ENCODE measurements around the gene CHADL. TPM values are rescaled to one million over a fixed set of nuclear protein-coding genes. Genes with fewer than 3 reads are reported as not detected.

The CHADL gene
- total and polyA plus RNA-seq, 9 of the 15 experiments (the other 6 are each of a cell fraction or from before 2014, with no cell fraction given) = not detected

- TF ChIP-seq CHD7 (IDR thresholded peaks at IDR 0.05; ENCODE audit: low read depth, low read length) (no peak), POLR2H (tag; IDR thresholded peaks at IDR 0.05; ENCODE audit: low read depth) (no peak), RBM25 (IDR thresholded peaks at IDR 0.05; ENCODE audit: low read depth, low read length, severe bottlenecking) (no peak), ZFX (CRISPR knock-in tag; IDR thresholded peaks at IDR 0.05) (no peak), NFE2 (IDR thresholded peaks at IDR 0.05; ENCODE audit: low read depth) (0 out of 2 replicates have a peak, but pooled peaks have one; percentile 11), SREBF2 (CRISPR knock-in tag; IDR thresholded peaks at IDR 0.05) (no peak), CTBP1 (IDR thresholded peaks at IDR 0.05; ENCODE audit: borderline replicate concordance) (no peak), CXXC5 (CRISPR knock-in tag; IDR thresholded peaks at IDR 0.05) (peak; percentile 29; the same call in 1 of the 2 replicates), BACH1 (tag; IDR thresholded peaks at IDR 0.05) (0 out of 2 replicates have a peak, but pooled peaks have one; percentile 31), ZNF77 (CRISPR knock-in tag; IDR thresholded peaks at IDR 0.05) (no peak), DMBX1 (CRISPR knock-in tag; IDR thresholded peaks at IDR 0.05; ENCODE audit: borderline replicate concordance) (no peak; the same call in 1 of the 2 replicates), HDGF (IDR thresholded peaks at IDR 0.05) (no peak), MECOM (CRISPR knock-in tag; IDR thresholded peaks at IDR 0.05) (peak; percentile 46; the same call in 1 of the 2 replicates), SOX6 (IDR thresholded peaks at IDR 0.05) (peak; percentile 38; the same call in 1 of the 2 replicates), TCFL5 (CRISPR knock-in tag; conservative IDR thresholded peaks at IDR 0.05) (no peak), WHSC1 (IDR thresholded peaks at IDR 0.05; ENCODE audit: low read length) (no peak), EP300 (IDR thresholded peaks at IDR 0.05; ENCODE audit: low read length) (peak; percentile 29; the same call in 1 of the 2 replicates), ZKSCAN8 (CRISPR knock-in tag; IDR thresholded peaks at IDR 0.05) (0 out of 2 replicates have a peak, but pooled peaks have one; percentile 25)
Measured at GRCh38 chr22:41217553-41218157, 23.1 kb downstream of the CHADL start (continued).
